Hepatocyte (in vitro differentiated cells): ENCODE results near the gene GRB14.

ENCODE experiments used
- CTCF ChIP-seq: fragments of 200-600 bp; sonication (generic); IDR thresholded peaks from 2 replicates; pipeline ENCODE4 v1.5.1; 2016; ENCODE audit warnings: antibody characterized with exemption, mild to moderate bottlenecking; ENCODE audit not compliant: poor library complexity
- EZH2phosphoT487 ChIP-seq: fragments of 200-600 bp; sonication (generic); IDR thresholded peaks from one replicate; pipeline ENCODE4 v1.6.1; 2018; ENCODE audit warnings: antibody characterized with exemption, mild to moderate bottlenecking, low read depth, moderate library complexity; ENCODE audit not compliant: unreplicated experiment, severe bottlenecking

- no peak for TF ChIP-seq CTCF
- TF ChIP-seq EZH2phosphoT487 = no peak
These were observed 97.6 kb downstream of the GRB14 start for GRCh38 chr2:164523726-164524125.
